HepG2 (cell line): ENCODE results near the gene SREBF1. TPM values are rescaled to one million over a fixed set of nuclear protein-coding genes. Genes with fewer than 3 reads are reported as not detected.

Source experiments
- ATAC-seq: fragments of 200-7000 bp; cut with Tn5 transposase; 3 replicates; pipeline ENCODE4 v1.9.1; 2020; ENCODE audit warnings: mild to moderate bottlenecking, moderate library complexity
- BruUV-seq: library from RNA; stranded (reverse); fragments of 400-500 nt; replicated peaks from 2 replicates; lab custom pipeline; 2021; lab: Mats Ljungman, UMichigan
- CTCF ChIA-PET: fragments of 300-600 bp; formaldehyde crosslinking; extraction: SDS; loops from one replicate; lab custom pipeline; 2021; ENCODE audit warnings: low total read pairs, inconsistent platforms, low intra/inter-chr PET ratio; lab: Yijun Ruan, JAX
- POLR2A ChIA-PET: fragments of 350-600 bp; sonication (Branson Sonifier 250); formaldehyde crosslinking; loops from one replicate; lab custom pipeline; 2020; ENCODE audit warnings: antibody characterized with exemption, inconsistent platforms; lab: Yijun Ruan, JAX
- DNase-seq: peaks from one replicate; pipeline ENCODE4 v3.0.0-alpha.2; 2015; ENCODE audit warnings: low spot score
- FAIRE-seq: peaks from 3 replicates; lab custom pipeline; 2011; peaks lifted over from hg19 to GRCh38; lab: Jason Lieb, UNC
- H2AFZ ChIP-seq: one replicate; pipeline ENCODE4 v1.6.1; 2011; ENCODE audit warnings: low read length, inconsistent platforms
- H3K27ac ChIP-seq: fragments of 300-600 bp; 3 replicates; pipeline ENCODE4 v1.8.0; 2011; ENCODE audit warnings: mixed run types, mild to moderate bottlenecking, mixed read lengths, low read length, inconsistent platforms; ENCODE audit not compliant: insufficient read depth; ENCODE audit errors: extremely low read length
- H3K27me3 ChIP-seq, 2 experiments: fragments of 200-600 bp in 1 of 2; 2 replicates in 1 of 2; 3 replicates in 1 of 2; pipeline versions ENCODE4 v1.6.0 to v1.8.0; 2011; ENCODE audit warnings: low read length in 2 of 2, mild to moderate bottlenecking in 2 of 2, moderate library complexity in 2 of 2, inconsistent platforms in 1 of 2; ENCODE audit not compliant: insufficient read depth in 2 of 2, control insufficient read depth in 1 of 2
- H3K36me3 ChIP-seq, 2 experiments: fragments of 200-600 bp in 1 of 2; replicated peaks in 1 of 2; 2 replicates in 1 of 2; 3 replicates in 1 of 2; pipeline versions ENCODE4 v1.5.1 to v1.8.0; 2011; ENCODE audit warnings: low read length in 2 of 2, inconsistent platforms in 1 of 2; ENCODE audit not compliant: insufficient read depth in 2 of 2, control insufficient read depth in 1 of 2
- H3K4me1 ChIP-seq: 2 replicates; pipeline ENCODE4 v1.5.1; 2012; ENCODE audit warnings: low read length, inconsistent platforms; ENCODE audit not compliant: insufficient read depth
- H3K4me2 ChIP-seq: 2 replicates; pipeline ENCODE4 v1.6.0; 2011; ENCODE audit warnings: low read depth, low read length, inconsistent platforms
- H3K4me3 ChIP-seq, 3 experiments: fragments of 200-600 bp in 1 of 3; sonication (generic), shearing (Covaris generic) in 1 of 3; replicated peaks in 1 of 3; 2 replicates each; pipeline ENCODE4 v1.5.1; 2011 to 2016; ENCODE audit warnings: low read length in 3 of 3, inconsistent platforms in 2 of 3, low read depth in 2 of 3, mild to moderate bottlenecking in 2 of 3, control low read depth in 1 of 3, mixed read lengths in 1 of 3; ENCODE audit not compliant: insufficient read depth in 1 of 3
- H3K79me2 ChIP-seq: one replicate; pipeline ENCODE4 v1.6.1; 2011; ENCODE audit warnings: low read length, inconsistent platforms; ENCODE audit not compliant: insufficient read depth
- H3K9ac ChIP-seq: 2 replicates; pipeline ENCODE4 v1.6.0; 2011; ENCODE audit warnings: mild to moderate bottlenecking, low read depth, low read length, inconsistent platforms; ENCODE audit not compliant: insufficient read depth
- H3K9me3 ChIP-seq: 2 replicates; pipeline ENCODE4 v1.5.1; 2012; ENCODE audit warnings: mild to moderate bottlenecking, low read length
- H4K20me1 ChIP-seq: 2 replicates; pipeline ENCODE4 v1.6.0; 2011; ENCODE audit warnings: inconsistent platforms, mild to moderate bottlenecking, low read length, moderate library complexity; ENCODE audit not compliant: insufficient read depth
- ARNTL ChIP-seq: sonication (generic); formaldehyde crosslinking; IDR thresholded peaks from 2 replicates; pipeline ENCODE4 v1.4.0; 2020; ENCODE audit warnings: mild to moderate bottlenecking, missing genetic modification reagents
- BORCS8-MEF2B ChIP-seq: sonication (generic); formaldehyde crosslinking; IDR thresholded peaks from 2 replicates; pipeline ENCODE4 v1.8.0; 2022; ENCODE audit warnings: mild to moderate bottlenecking, missing genetic modification reagents
- HMG20A ChIP-seq: IDR thresholded peaks from 2 replicates; pipeline ENCODE4 v1.6.1; 2016; ENCODE audit warnings: borderline replicate concordance
- HMGXB4 ChIP-seq, 2 experiments: sonication (generic) in 1 of 2; formaldehyde crosslinking in 1 of 2; IDR thresholded peaks; 2 replicates each; pipeline versions ENCODE4 v1.4.0 to v1.6.1; 2018 to 2020; ENCODE audit warnings: missing genetic modification reagents in 2 of 2, borderline replicate concordance in 1 of 2, low read depth in 1 of 2, mild to moderate bottlenecking in 1 of 2, missing biosample characterization in 1 of 2
- NR2F1 ChIP-seq, 2 experiments: fragments of 450-650 bp in 1 of 2; formaldehyde crosslinking in 1 of 2; IDR thresholded peaks; 2 replicates each; pipeline versions ENCODE4 v1.5.0 to v1.6.1; 2016 to 2020; ENCODE audit warnings: mild to moderate bottlenecking in 1 of 2, missing compliant biosample characterization in 1 of 2, missing genetic modification reagents in 1 of 2, moderate library complexity in 1 of 2
- SMAD3 ChIP-seq: sonication (generic); formaldehyde crosslinking; IDR thresholded peaks from 2 replicates; pipeline ENCODE4 v1.4.0; 2020; ENCODE audit warnings: missing genetic modification reagents
- SPEN ChIP-seq: sonication (generic); formaldehyde crosslinking; IDR thresholded peaks from 2 replicates; pipeline ENCODE4 v1.5.1; 2020; ENCODE audit warnings: low read depth, mild to moderate bottlenecking, missing genetic modification reagents
- TAF15 ChIP-seq: fragments of 200-400 bp; formaldehyde crosslinking; IDR thresholded peaks from one replicate; pipeline ENCODE4 v1.6.1; 2018; ENCODE audit warnings: mild to moderate bottlenecking, low read depth, low read length; ENCODE audit not compliant: poor library complexity, severe bottlenecking
- THRA ChIP-seq: sonication (generic); formaldehyde crosslinking; IDR thresholded peaks from 2 replicates; pipeline ENCODE4 v1.4.0; 2020; ENCODE audit warnings: missing genetic modification reagents, borderline replicate concordance
- ZC3H13 ChIP-seq: sonication (generic); formaldehyde crosslinking; IDR thresholded peaks from 2 replicates; pipeline ENCODE4 v1.8.1; 2023; ENCODE audit warnings: mild to moderate bottlenecking, missing genetic modification reagents, moderate library complexity
- ZMYM4 ChIP-seq: sonication (generic); formaldehyde crosslinking; IDR thresholded peaks from 2 replicates; pipeline ENCODE4 v1.8.1; 2023; ENCODE audit warnings: mild to moderate bottlenecking, missing genetic modification reagents
- ZNF333 ChIP-seq: sonication (generic); formaldehyde crosslinking; IDR thresholded peaks from 2 replicates; pipeline ENCODE4 v1.4.0; 2020; ENCODE audit warnings: mild to moderate bottlenecking, missing genetic modification reagents, borderline replicate concordance
- ZNF343 ChIP-seq: sonication (generic); formaldehyde crosslinking; IDR thresholded peaks from 2 replicates; pipeline ENCODE4 v1.4.0; 2020; ENCODE audit warnings: mild to moderate bottlenecking, missing genetic modification reagents
- ZNF709 ChIP-seq: sonication (generic); formaldehyde crosslinking; IDR thresholded peaks from 2 replicates; pipeline ENCODE4 v1.5.0; 2020; ENCODE audit warnings: mild to moderate bottlenecking, missing genetic modification reagents
- ZNF775 ChIP-seq: sonication (generic); formaldehyde crosslinking; IDR thresholded peaks from 2 replicates; pipeline ENCODE4 v1.4.0; 2020; ENCODE audit warnings: missing genetic modification reagents, mild to moderate bottlenecking, moderate library complexity, borderline replicate concordance
- ZNF800 ChIP-seq: sonication (generic); formaldehyde crosslinking; IDR thresholded peaks from 2 replicates; pipeline ENCODE4 v1.4.0; 2020; ENCODE audit warnings: missing genetic modification reagents
- WGBS: methylation state at CpG from one replicate; pipeline ENCODE4 v1.1.6; 2017; ENCODE audit warnings: low lambda C conversion rate; 5-methylcytosine and 5-hydroxymethylcytosine counted together
- in situ Hi-C: cut with HindIII; loops from 2 replicates; pipeline ENCODE4 v1.10.0; 2017; ENCODE audit warnings: low pct_unique_long_range_greater_than_20kb; ENCODE audit not compliant: extremely low pct_ligation_motif_present
- intact Hi-C: fragments of 100-400 bp; cut with micrococcal nuclease; formaldehyde crosslinking; loops from one replicate; pipeline ENCODE4 v1.10.0; 2022; ENCODE audit not compliant: unreplicated experiment
- polyA plus RNA-seq, 8 experiments: library from polyadenylated mRNA; depleted of rRNA in 3 of 8; stranded (reverse) in 7 of 8; unstranded in 1 of 8; fragments of >200 nt; fragmentation: Illumina TruSeq in 4 of 8; extraction: Trizol in 4 of 8; gene quantifications; 2 replicates each; pipeline versions ENCODE4 v1.2.1 to v1.2.3, GENCODE V29; 2011 to 2016; ENCODE audit warnings: low read depth in 4 of 8, missing spikeins in 1 of 8, mixed read lengths in 1 of 8; ENCODE audit not compliant: insufficient read depth in 1 of 8
- total RNA-seq, 5 experiments: library from RNA; depleted of rRNA; stranded (reverse); fragments of >200 nt; fragmentation: Illumina TruSeq; extraction: Trizol; gene quantifications; 2 replicates each; pipeline ENCODE4 v1.2.3, GENCODE V29; 2016; ENCODE audit warnings: low read depth in 1 of 5

Gene SREBF1
- total and polyA plus RNA-seq, 2 of the 13 experiments (the other 11 are each of a cell fraction or from before 2014, with no cell fraction given): 34.3 to 38.0 TPM

GRCh38 chr17:17839791-17840707, 3.3 kb upstream of the SREBF1 start:
- peaks cover 1 to 2% of the 10 kb centered on the region in 2 experiments; a peak in 4 of 5 replicates for H3K36me3 ChIP-seq
- peak; percentile 80 for DNase-seq
- TF ChIP-seq SPEN (CRISPR knock-in tag): peak; percentile 89; the same call in 1 of the 2 replicates
- peak; percentile 86 for TF ChIP-seq ZNF343
- no peak for TF ChIP-seq TAF15
- peak in 1 of 2 experiments; percentile 33; a peak in 1 of 4 replicates for TF ChIP-seq HMGXB4 (CRISPR knock-in tag; IDR thresholded peaks at IDR 0.05; ENCODE audit: borderline replicate concordance in 1 of 2, low read depth in 1 of 2)
- 0 out of 2 replicates have a peak, but pooled peaks have one; percentile 29 for TF ChIP-seq THRA (CRISPR knock-in tag)
- TF ChIP-seq ZMYM4 (CRISPR knock-in tag): peak; percentile 76
- peak; percentile 50 to 62 for TF ChIP-seq NR2F1 (CRISPR knock-in tag; IDR thresholded peaks at IDR 0.05)
- peak; percentile 77; the same call in 1 of the 2 replicates for TF ChIP-seq ZC3H13 (CRISPR knock-in tag)
- peak; percentile 64; the same call in 1 of the 2 replicates for TF ChIP-seq SMAD3 (CRISPR knock-in tag)
- 0 out of 2 replicates have a peak, but pooled peaks have one; percentile 50 for TF ChIP-seq ZNF800 (CRISPR knock-in tag)
- TF ChIP-seq HMG20A (CRISPR knock-in tag): peak; percentile 12; the same call in 1 of the 2 replicates
- TF ChIP-seq ZNF333: peak; percentile 61; the same call in 1 of the 2 replicates
- peak; percentile 97 for TF ChIP-seq ARNTL (CRISPR knock-in tag)
- TF ChIP-seq ZNF709 (CRISPR knock-in tag): peak; percentile 61; the same call in 1 of the 2 replicates
- peak; percentile 35; the same call in 1 of the 2 replicates for TF ChIP-seq BORCS8-MEF2B (CRISPR knock-in tag)
- no peak for TF ChIP-seq ZNF775 (CRISPR knock-in tag)

More at GRCh38 chr17:17839791-17840707, 3.3 kb upstream of the SREBF1 start:
- peak overlapping the region; percentile 97 for H3K4me2 ChIP-seq
- POLR2A ChIA-PET: interaction anchor here (0.9 to 4.2 kb wide), 12 partner anchors 8 to 146 kb away, joined by 3 to 51 read pairs (median 4); no protein-coding TSS in a partner anchor
- FAIRE-seq (peak; percentile 46), ATAC-seq (peak; percentile 76)
- H3K4me3 ChIP-seq: peak overlapping the region; percentile 51 to 66 (median 61)
- H3K27me3 ChIP-seq: no peaks in the 10 kb centered on the region; a peak in 2 of 5 replicates
- WGBS: 0% methylated on average over 10 of the region's 71 CpGs
- no TSS peak for BruUV-seq
- no peaks in the 10 kb centered on the region for H3K9me3 ChIP-seq
- intact Hi-C loops (no loop called here), in situ Hi-C loops (no loop called here)
- peak overlapping the region; percentile 83 for H3K9ac ChIP-seq
- H3K79me2 ChIP-seq: peaks cover 15% of the 10 kb centered on the region
- peaks cover 82% of the 10 kb centered on the region for H3K4me1 ChIP-seq
- H3K27ac ChIP-seq: peak overlapping the region; percentile 90
- no peak overlapping the region for H2AFZ ChIP-seq
- CTCF ChIA-PET: no interaction called here
- peaks cover 9% of the 10 kb centered on the region; the same call in 1 of the 2 replicates for H4K20me1 ChIP-seq
